ENCODE data around the gene TMC1. TPM values are rescaled to one million over a fixed set of nuclear protein-coding genes. Genes with fewer than 3 reads are reported as not detected.

TMC1 gene
- total and polyA plus RNA-seq, 10 of the 15 experiments (the other 5 are each of a cell fraction or from before 2014, with no cell fraction given) = 0.06 to 0.94 (median 0.40) TPM; not detected in 1

DNA sequence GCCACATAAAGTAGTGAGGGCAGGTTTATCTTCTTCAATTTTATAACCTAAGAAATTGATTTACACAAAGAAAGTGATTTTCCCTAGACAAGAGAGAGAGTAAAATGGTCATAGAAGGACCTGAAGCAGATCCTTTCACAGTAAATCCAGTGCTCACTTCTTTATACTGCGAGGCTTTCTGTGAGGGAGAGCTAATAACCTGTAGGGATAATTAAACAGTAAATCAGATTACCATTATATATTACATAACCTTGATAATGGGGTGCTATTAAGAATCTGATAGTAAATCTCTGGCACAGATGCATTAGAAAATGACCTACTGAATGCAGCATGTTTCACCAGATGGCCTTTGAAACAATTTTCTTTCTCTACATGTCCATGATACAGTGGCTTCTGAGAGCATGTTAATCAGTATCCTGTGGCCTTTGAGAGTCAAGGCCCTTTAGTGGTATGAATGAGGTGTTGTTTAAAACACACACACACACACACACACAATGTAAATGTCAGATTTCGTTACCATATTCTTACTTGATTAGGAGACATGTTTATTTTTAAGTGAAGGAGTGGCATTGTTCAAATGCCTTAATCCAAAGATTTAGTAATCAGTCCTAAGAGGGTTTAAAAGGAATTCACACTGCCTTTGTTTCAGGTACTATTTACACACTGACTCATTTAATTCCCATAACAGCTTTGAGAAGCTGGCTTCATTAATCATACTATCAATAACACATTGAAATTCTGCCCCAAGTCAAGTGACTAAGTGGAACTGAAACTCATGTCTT is 306.7 kb downstream of the TMC1 start (continued):
- no peak for TF ChIP-seq LARP7 (IDR thresholded peaks at IDR 0.05)

DNA sequence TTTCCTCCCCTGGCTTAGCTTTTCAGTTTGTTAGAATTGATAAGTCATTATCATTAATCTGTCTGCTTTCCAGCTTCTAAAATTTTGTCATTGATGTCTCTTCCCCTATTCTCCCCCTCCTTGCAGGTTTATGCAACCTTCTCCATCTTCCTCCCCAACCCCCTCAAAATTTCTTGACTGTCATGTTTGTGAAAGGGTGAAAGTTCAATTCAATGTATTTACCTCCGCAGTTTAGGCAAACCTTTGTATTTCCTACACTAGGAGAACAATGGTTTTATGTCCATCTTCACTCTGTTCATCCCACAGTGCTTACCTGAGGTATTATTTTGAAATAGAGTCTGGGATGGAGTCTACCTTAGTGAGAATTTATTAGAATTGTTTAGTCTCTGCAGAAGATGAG is 313.6 kb downstream of the TMC1 start:
- no peaks in the 10 kb centered on the region for H3K4me1 ChIP-seq (ENCODE audit: control insufficient read depth, insufficient read depth, low read length)
- ChIA-PET POLR2A (no interaction called here), CTCF (interaction anchor here (1.2 kb wide), 1 partner anchor 11 kb away, joined by 5 read pairs; no protein-coding TSS in a partner anchor), RAD21 (ENCODE audit: unreplicated experiment) (no interaction called here), SMC1A (ENCODE audit: uncharacterized antibody, unreplicated experiment) (no interaction called here)
- FAIRE-seq (no peak), DNase-seq (ENCODE audit: low read depth, low spot score) (no peak), ATAC-seq (no peak)
- no peak overlapping the region for H3K27ac ChIP-seq (ENCODE audit: control insufficient read depth, insufficient read depth)
- intact Hi-C loops (cut with micrococcal nuclease; ENCODE audit: unreplicated experiment) (no loop called here), in situ Hi-C loops (cut with MboI) (no loop called here)
- 0% methylated on average over 1 of the region's 1 CpG for WGBS (ENCODE audit: insufficient coverage, insufficient replicate concordance, low lambda C conversion rate, missing lambda C conversion rate)
- no peak overlapping the region for H3K4me2 ChIP-seq (ENCODE audit: control insufficient read depth, insufficient read depth)
- no peaks in the 10 kb centered on the region for H3K79me2 ChIP-seq (ENCODE audit: control insufficient read depth, insufficient read depth, low read length)
- no peak for TF ChIP-seq NR2C1 (IDR thresholded peaks at IDR 0.05)
- TF ChIP-seq ZNF24 (IDR thresholded peaks at IDR 0.05) = no peak
- TF ChIP-seq MLLT1 (IDR thresholded peaks at IDR 0.05) = no peak
- TF ChIP-seq, protein P1, sequence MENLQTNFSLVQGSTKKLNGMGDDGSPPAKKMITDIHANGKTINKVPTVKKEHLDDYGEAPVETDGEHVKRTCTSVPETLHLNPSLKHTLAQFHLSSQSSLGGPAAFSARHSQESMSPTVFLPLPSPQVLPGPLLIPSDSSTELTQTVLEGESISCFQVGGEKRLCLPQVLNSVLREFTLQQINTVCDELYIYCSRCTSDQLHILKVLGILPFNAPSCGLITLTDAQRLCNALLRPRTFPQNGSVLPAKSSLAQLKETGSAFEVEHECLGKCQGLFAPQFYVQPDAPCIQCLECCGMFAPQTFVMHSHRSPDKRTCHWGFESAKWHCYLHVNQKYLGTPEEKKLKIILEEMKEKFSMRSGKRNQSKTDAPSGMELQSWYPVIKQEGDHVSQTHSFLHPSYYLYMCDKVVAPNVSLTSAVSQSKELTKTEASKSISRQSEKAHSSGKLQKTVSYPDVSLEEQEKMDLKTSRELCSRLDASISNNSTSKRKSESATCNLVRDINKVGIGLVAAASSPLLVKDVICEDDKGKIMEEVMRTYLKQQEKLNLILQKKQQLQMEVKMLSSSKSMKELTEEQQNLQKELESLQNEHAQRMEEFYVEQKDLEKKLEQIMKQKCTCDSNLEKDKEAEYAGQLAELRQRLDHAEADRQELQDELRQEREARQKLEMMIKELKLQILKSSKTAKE (IDR thresholded peaks at IDR 0.05; ENCODE audit: low read depth, poor library complexity, severe bottlenecking) = no peak
- no peak overlapping the region for H2AFZ ChIP-seq (ENCODE audit: control insufficient read depth, low read depth, low read length)
- no peaks in the 10 kb centered on the region for H3K36me3 ChIP-seq (ENCODE audit: control insufficient read depth in 2 of 2, insufficient read depth in 2 of 2, low read length in 1 of 2)
- H3K9ac ChIP-seq (ENCODE audit: control insufficient read depth, insufficient read depth, low read length) = no peak overlapping the region
- no peaks in the 10 kb centered on the region for H3K9me3 ChIP-seq (replicated peaks; ENCODE audit: control insufficient read depth, insufficient read depth, low read length)
- no peaks in the 10 kb centered on the region for H4K20me1 ChIP-seq (ENCODE audit: control insufficient read depth, insufficient read depth)
- H3K4me3 ChIP-seq = no peak overlapping the region
- no TSS peak for BruUV-seq (replicated peaks)
- no peaks in the 10 kb centered on the region for H3K27me3 ChIP-seq (replicated peaks in 1 of 2; ENCODE audit: control insufficient read depth in 2 of 2, insufficient read depth in 2 of 2, low read length in 1 of 2)

Measured in GM12878 (cell line).